Upper lobe of left lung (tissue), 4 donors: Measurements from ENCODE around the gene PDE9A.

ENCODE experiments used
- EP300 ChIP-seq, 4 donors: sonication (generic); formaldehyde crosslinking; IDR thresholded peaks; one replicate each; pipeline ENCODE4 v1.5.1; 2017; ENCODE audit warnings: antibody characterized with exemption in 4 of 4, control low read depth in 2 of 4
- POLR2A ChIP-seq, 4 donors: fragments of 450-650 bp; IDR thresholded peaks; one replicate each; pipeline ENCODE4 v1.5.1; 2016 to 2017; ENCODE audit warnings: antibody characterized with exemption in 4 of 4, mild to moderate bottlenecking in 2 of 4
- POLR2AphosphoS5 ChIP-seq, 2 donors: sonication (generic); formaldehyde crosslinking; IDR thresholded peaks; one replicate each; pipeline ENCODE4 v1.5.1; 2017; ENCODE audit warnings: antibody characterized with exemption in 2 of 2
- TF ChIP-seq, protein P1 (sequence below), 6 experiments: fragments of 450-650 bp in 4 of 6; fragments of 200-600 bp in 2 of 6; sonication (generic) in 2 of 6; IDR thresholded peaks; one replicate each; pipeline ENCODE4 v1.5.1; 2016 to 2019; ENCODE audit warnings: antibody characterized with exemption in 6 of 6

DNA sequence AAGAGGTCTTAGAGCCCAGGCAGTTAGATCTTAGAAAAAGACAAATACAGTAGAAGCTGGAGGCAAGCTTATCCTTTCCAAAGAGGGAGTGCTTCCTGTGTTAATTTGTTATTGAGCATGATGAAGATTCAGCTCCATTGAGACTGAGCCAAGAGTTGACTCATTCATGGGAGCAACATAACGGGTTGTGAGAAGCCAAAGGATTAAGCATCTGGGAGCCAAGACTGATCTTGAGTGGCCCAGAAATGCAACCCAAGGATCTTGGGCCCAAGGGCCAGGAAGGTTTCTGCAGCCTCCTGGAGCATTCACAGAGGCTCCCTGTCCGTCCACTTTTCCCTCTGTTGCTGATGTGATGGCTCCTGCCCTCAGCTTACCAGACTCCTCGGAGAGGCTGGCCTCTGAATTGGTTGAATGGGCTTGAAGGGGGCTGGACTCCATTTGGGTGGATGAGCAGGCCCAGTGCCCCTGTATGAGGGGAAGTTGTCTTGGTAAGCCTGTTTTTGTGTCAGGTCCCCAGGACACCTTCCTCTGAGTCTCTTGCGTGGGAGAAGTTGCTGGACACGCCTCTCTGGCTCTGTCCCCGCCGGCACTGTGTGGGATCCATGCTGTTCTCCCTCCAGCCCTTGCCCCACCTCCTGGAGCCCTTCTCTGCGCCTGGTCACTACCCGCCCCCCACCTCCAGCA is 42.4 kb downstream of the PDE9A start:
- TF ChIP-seq, protein P1, sequence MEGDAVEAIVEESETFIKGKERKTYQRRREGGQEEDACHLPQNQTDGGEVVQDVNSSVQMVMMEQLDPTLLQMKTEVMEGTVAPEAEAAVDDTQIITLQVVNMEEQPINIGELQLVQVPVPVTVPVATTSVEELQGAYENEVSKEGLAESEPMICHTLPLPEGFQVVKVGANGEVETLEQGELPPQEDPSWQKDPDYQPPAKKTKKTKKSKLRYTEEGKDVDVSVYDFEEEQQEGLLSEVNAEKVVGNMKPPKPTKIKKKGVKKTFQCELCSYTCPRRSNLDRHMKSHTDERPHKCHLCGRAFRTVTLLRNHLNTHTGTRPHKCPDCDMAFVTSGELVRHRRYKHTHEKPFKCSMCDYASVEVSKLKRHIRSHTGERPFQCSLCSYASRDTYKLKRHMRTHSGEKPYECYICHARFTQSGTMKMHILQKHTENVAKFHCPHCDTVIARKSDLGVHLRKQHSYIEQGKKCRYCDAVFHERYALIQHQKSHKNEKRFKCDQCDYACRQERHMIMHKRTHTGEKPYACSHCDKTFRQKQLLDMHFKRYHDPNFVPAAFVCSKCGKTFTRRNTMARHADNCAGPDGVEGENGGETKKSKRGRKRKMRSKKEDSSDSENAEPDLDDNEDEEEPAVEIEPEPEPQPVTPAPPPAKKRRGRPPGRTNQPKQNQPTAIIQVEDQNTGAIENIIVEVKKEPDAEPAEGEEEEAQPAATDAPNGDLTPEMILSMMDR (IDR thresholded peaks at IDR 0.05): no peak
- TF ChIP-seq POLR2A (IDR thresholded peaks at IDR 0.05) (no peak), POLR2AphosphoS5 (IDR thresholded peaks at IDR 0.05) (no peak), EP300 (IDR thresholded peaks at IDR 0.05) (no peak)
